ENCODE data around the gene GTF3A. TPM values are rescaled to one million over a fixed set of nuclear protein-coding genes. Genes with fewer than 3 reads are reported as not detected.

GTF3A gene
- total and polyA plus RNA-seq, 9 of the 15 experiments (the other 6 are each of a cell fraction or from before 2014, with no cell fraction given): 47.5 to 303 (median 174) TPM

DNA sequence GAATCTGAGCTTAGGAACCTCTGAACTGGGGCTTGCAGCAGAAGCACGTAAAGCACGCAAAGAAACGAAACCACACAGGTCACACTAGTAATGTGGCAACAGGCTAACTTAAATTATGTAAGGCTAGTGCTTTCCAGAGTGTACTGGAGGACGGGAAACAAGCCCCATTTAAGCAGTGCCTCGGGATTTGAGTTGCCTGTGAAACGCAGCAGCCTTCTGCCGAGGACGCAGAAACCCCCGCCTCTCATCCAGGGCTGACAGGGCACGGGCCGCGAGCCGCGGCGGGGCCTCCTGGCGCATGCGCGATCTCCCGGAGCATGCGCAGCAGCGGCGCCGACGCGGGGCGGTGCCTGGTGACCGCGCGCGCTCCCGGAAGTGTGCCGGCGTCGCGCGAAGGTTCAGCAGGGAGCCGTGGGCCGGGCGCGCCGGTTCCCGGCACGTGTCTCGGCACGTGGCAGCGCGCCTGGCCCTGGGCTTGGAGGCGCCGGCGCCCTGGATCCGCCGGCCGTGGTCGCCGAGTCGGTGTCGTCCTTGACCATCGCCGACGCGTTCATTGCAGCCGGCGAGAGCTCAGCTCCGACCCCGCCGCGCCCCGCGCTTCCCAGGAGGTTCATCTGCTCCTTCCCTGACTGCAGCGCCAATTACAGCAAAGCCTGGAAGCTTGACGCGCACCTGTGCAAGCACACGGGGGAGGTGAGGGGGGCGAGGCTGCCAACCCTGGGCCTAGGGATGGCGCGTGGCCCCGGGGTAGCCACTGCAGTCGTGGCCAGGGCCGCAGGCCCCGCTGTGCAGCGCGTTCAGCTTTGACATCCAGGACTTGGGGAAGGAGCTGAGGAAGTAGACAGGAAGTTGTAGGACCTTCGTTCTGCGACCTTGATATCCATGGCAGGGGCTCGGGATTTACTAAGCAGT lies at the start of gene GTF3A (continued):
- no peak for TF ChIP-seq MIER1 (IDR thresholded peaks at IDR 0.05; ENCODE audit: low read depth)
- TF ChIP-seq, protein P1, sequence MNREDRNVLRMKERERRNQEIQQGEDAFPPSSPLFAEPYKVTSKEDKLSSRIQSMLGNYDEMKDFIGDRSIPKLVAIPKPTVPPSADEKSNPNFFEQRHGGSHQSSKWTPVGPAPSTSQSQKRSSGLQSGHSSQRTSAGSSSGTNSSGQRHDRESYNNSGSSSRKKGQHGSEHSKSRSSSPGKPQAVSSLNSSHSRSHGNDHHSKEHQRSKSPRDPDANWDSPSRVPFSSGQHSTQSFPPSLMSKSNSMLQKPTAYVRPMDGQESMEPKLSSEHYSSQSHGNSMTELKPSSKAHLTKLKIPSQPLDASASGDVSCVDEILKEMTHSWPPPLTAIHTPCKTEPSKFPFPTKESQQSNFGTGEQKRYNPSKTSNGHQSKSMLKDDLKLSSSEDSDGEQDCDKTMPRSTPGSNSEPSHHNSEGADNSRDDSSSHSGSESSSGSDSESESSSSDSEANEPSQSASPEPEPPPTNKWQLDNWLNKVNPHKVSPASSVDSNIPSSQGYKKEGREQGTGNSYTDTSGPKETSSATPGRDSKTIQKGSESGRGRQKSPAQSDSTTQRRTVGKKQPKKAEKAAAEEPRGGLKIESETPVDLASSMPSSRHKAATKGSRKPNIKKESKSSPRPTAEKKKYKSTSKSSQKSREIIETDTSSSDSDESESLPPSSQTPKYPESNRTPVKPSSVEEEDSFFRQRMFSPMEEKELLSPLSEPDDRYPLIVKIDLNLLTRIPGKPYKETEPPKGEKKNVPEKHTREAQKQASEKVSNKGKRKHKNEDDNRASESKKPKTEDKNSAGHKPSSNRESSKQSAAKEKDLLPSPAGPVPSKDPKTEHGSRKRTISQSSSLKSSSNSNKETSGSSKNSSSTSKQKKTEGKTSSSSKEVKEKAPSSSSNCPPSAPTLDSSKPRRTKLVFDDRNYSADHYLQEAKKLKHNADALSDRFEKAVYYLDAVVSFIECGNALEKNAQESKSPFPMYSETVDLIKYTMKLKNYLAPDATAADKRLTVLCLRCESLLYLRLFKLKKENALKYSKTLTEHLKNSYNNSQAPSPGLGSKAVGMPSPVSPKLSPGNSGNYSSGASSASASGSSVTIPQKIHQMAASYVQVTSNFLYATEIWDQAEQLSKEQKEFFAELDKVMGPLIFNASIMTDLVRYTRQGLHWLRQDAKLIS (CRISPR knock-in tag; IDR thresholded peaks at IDR 0.05): no peak; the same call in 1 of the 2 replicates
- no peak for TF ChIP-seq NFIX (CRISPR knock-in tag; IDR thresholded peaks at IDR 0.05; ENCODE audit: low read depth)
- peak; percentile 7; the same call in 1 of the 2 replicates for TF ChIP-seq ZNF24 (IDR thresholded peaks at IDR 0.05)
- peak; percentile 90 for TF ChIP-seq SAP30 (IDR thresholded peaks at IDR 0.05; ENCODE audit: borderline replicate concordance, insufficient read depth, low read depth, low read length, poor library complexity, severe bottlenecking)
- TF ChIP-seq, protein P2, sequence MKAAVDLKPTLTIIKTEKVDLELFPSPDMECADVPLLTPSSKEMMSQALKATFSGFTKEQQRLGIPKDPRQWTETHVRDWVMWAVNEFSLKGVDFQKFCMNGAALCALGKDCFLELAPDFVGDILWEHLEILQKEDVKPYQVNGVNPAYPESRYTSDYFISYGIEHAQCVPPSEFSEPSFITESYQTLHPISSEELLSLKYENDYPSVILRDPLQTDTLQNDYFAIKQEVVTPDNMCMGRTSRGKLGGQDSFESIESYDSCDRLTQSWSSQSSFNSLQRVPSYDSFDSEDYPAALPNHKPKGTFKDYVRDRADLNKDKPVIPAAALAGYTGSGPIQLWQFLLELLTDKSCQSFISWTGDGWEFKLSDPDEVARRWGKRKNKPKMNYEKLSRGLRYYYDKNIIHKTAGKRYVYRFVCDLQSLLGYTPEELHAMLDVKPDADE (conservative IDR thresholded peaks at IDR 0.05; ENCODE audit: control insufficient read depth, low read depth, low read length): peak; percentile 76; the same call in 1 of the 2 replicates
- TF ChIP-seq HNRNPLL (IDR thresholded peaks at IDR 0.05; ENCODE audit: low read depth, low read length, poor library complexity, severe bottlenecking): peak; percentile 89
- TF ChIP-seq PTBP1 (IDR thresholded peaks at IDR 0.05; ENCODE audit: low read depth, low read length): no peak
- TF ChIP-seq, protein P3, sequence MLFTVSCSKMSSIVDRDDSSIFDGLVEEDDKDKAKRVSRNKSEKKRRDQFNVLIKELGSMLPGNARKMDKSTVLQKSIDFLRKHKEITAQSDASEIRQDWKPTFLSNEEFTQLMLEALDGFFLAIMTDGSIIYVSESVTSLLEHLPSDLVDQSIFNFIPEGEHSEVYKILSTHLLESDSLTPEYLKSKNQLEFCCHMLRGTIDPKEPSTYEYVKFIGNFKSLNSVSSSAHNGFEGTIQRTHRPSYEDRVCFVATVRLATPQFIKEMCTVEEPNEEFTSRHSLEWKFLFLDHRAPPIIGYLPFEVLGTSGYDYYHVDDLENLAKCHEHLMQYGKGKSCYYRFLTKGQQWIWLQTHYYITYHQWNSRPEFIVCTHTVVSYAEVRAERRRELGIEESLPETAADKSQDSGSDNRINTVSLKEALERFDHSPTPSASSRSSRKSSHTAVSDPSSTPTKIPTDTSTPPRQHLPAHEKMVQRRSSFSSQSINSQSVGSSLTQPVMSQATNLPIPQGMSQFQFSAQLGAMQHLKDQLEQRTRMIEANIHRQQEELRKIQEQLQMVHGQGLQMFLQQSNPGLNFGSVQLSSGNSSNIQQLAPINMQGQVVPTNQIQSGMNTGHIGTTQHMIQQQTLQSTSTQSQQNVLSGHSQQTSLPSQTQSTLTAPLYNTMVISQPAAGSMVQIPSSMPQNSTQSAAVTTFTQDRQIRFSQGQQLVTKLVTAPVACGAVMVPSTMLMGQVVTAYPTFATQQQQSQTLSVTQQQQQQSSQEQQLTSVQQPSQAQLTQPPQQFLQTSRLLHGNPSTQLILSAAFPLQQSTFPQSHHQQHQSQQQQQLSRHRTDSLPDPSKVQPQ (CRISPR knock-in tag; IDR thresholded peaks at IDR 0.05; ENCODE audit: borderline replicate concordance): peak; percentile 98
- peak; percentile 62 for TF ChIP-seq GABPB1 (CRISPR knock-in tag; IDR thresholded peaks at IDR 0.05)
- TF ChIP-seq E2F3 (CRISPR knock-in tag; IDR thresholded peaks at IDR 0.05): 0 out of 2 replicates have a peak, but pooled peaks have one; percentile 72
- TF ChIP-seq FUS (optimal IDR thresholded peaks at IDR 0.05; ENCODE audit: low read depth, low read length): no peak
- TF ChIP-seq SMARCC2 (IDR thresholded peaks at IDR 0.05; ENCODE audit: low read depth): no peak
- TF ChIP-seq ELF1 (tag; IDR thresholded peaks at IDR 0.05): peak; percentile 91
- 0 out of 2 replicates have a peak, but pooled peaks have one; percentile 43 for TF ChIP-seq MXI1 (IDR thresholded peaks at IDR 0.05; ENCODE audit: low read depth, low read length)
- no peak for TF ChIP-seq CBX8 (IDR thresholded peaks at IDR 0.05; ENCODE audit: borderline replicate concordance, extremely low read depth, low read depth, low read length, poor library complexity, severe bottlenecking)

All from K562 (cell line).